SU-DHL-6 (cell line): Measurements from ENCODE around the gene OSTM1.

ENCODE experiments used
- H2AFZ ChIP-seq: fragments of 200-600 bp; sonication (generic); 2 replicates; pipeline ENCODE4 v1.6.1; 2014; ENCODE audit warnings: low read depth, mild to moderate bottlenecking, moderate library complexity, mixed read lengths, antibody characterized with exemption, low read length; ENCODE audit not compliant: severe bottlenecking
- H3F3A ChIP-seq: fragments of 200-600 bp; shearing (Covaris generic); 2 replicates; pipeline ENCODE4 v1.6.0; 2016; ENCODE audit warnings: antibody characterized with exemption, mild to moderate bottlenecking; ENCODE audit not compliant: insufficient read depth
- H3K27ac ChIP-seq: fragments of 200-600 bp; sonication (generic); 2 replicates; pipeline ENCODE4 v1.5.1; 2016; ENCODE audit warnings: low read depth, mild to moderate bottlenecking, low read length, moderate library complexity, mixed read lengths
- H3K27me3 ChIP-seq: fragments of 200-600 bp; sonication (generic), shearing (Covaris generic); 2 replicates; pipeline ENCODE4 v1.6.0; 2014; ENCODE audit warnings: mild to moderate bottlenecking, low read length
- H3K36me3 ChIP-seq: fragments of 200-600 bp; sonication (generic); 2 replicates; pipeline ENCODE4 v1.6.1; 2014; ENCODE audit warnings: mild to moderate bottlenecking, low read length, mixed read lengths
- H3K4me2 ChIP-seq: fragments of 300-600, 200-600 bp; shearing (Covaris generic), sonication (generic); 2 replicates; pipeline ENCODE4 v1.6.0; 2014; ENCODE audit warnings: low read length, low read depth, mild to moderate bottlenecking; ENCODE audit not compliant: poor library complexity, severe bottlenecking
- H3K4me3 ChIP-seq: fragments of 200-600 bp; sonication (generic); 2 replicates; pipeline ENCODE4 v1.5.1; 2014; ENCODE audit warnings: antibody characterized with exemption, low read length, mild to moderate bottlenecking, mixed read lengths; ENCODE audit not compliant: insufficient read depth, poor library complexity, severe bottlenecking
- H3K79me2 ChIP-seq: fragments of 200-600 bp; sonication (generic); 2 replicates; pipeline ENCODE4 v1.6.1; 2014; ENCODE audit warnings: mild to moderate bottlenecking, low read length, moderate library complexity; ENCODE audit not compliant: insufficient read depth
- H3K9ac ChIP-seq: fragments of 200-600 bp; sonication (generic); 2 replicates; pipeline ENCODE4 v1.7.0; 2014; ENCODE audit warnings: mild to moderate bottlenecking, low read length
- H3K9me2 ChIP-seq: fragments of 200-600 bp; sonication (generic); replicated peaks from 2 replicates; pipeline ENCODE4 v1.6.1; 2014; ENCODE audit warnings: low read length; ENCODE audit not compliant: insufficient read depth
- H3K9me3 ChIP-seq: fragments of 200-600 bp; sonication (generic); 2 replicates; pipeline ENCODE4 v1.6.1; 2014; ENCODE audit warnings: low read length, mixed read lengths; ENCODE audit not compliant: insufficient read depth
- H4K20me1 ChIP-seq: fragments of 200-600 bp; sonication (generic); 2 replicates; pipeline ENCODE4 v1.6.1; 2014; ENCODE audit warnings: low read depth, mild to moderate bottlenecking, antibody characterized with exemption, low read length, moderate library complexity, mixed read lengths
- EZH2phosphoT487 ChIP-seq: fragments of 200-600 bp; sonication (generic), shearing (Covaris generic); conservative IDR thresholded peaks from 2 replicates; pipeline ENCODE4 v1.6.1; 2018; ENCODE audit warnings: mild to moderate bottlenecking, antibody characterized with exemption, low read length, moderate library complexity, mixed read lengths
- TF ChIP-seq, protein P1 (sequence below): fragments of 200-600 bp; sonication (generic); IDR thresholded peaks from one replicate; pipeline ENCODE4 v1.5.1; 2017; ENCODE audit warnings: antibody characterized with exemption, mild to moderate bottlenecking, low read length, moderate library complexity; ENCODE audit not compliant: insufficient read depth, poor library complexity, severe bottlenecking

OSTM1 gene

DNA sequence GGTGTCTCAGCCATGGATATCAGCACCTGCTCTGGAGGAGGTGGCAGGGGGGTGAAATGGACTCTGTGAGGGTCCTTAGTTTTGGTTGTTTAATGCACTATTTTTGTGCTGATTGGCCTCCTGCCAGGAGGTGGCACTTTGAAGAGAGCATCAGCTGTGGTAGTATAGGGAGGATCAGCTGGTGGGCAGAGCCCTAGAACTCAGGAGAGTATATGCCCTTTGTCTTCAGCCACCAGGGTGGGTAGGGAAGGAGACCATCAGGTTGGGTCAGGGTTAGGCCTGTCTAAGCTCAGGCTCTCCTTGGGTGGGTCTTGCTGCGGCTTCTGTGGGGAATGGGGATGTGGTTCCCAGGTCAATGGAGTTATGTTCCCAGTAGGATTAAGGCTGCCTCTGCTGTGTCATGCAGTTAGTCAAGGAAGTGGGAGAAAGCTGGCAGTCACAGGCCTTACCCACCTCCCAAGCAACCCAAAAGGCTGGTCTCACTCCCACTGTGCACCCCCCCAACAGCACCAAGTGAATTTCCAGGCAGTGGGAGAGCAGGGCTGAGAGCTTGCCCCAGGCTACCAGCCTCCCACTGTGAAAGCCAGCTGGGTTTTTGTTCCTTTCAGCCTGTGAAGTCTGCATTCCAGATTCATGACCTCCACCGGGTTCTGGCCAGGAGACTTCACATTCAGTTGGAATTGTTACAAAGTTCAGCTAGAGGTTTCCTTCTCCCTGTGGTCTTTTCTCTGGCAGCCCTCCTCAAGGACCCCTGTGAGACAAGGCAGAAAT, 5.7 kb upstream of the OSTM1 start:
- H3K4me3 ChIP-seq: no peak overlapping the region
- no peaks in the 10 kb centered on the region for H3F3A ChIP-seq
- no peaks in the 10 kb centered on the region for H3K79me2 ChIP-seq
- H2AFZ ChIP-seq: no peak overlapping the region
- H3K27me3 ChIP-seq: no peaks in the 10 kb centered on the region
- H3K36me3 ChIP-seq: no peaks in the 10 kb centered on the region
- no peak overlapping the region for H3K4me2 ChIP-seq
- no peaks in the 10 kb centered on the region for H4K20me1 ChIP-seq
- TF ChIP-seq EZH2phosphoT487: no peak
- TF ChIP-seq, protein P1, sequence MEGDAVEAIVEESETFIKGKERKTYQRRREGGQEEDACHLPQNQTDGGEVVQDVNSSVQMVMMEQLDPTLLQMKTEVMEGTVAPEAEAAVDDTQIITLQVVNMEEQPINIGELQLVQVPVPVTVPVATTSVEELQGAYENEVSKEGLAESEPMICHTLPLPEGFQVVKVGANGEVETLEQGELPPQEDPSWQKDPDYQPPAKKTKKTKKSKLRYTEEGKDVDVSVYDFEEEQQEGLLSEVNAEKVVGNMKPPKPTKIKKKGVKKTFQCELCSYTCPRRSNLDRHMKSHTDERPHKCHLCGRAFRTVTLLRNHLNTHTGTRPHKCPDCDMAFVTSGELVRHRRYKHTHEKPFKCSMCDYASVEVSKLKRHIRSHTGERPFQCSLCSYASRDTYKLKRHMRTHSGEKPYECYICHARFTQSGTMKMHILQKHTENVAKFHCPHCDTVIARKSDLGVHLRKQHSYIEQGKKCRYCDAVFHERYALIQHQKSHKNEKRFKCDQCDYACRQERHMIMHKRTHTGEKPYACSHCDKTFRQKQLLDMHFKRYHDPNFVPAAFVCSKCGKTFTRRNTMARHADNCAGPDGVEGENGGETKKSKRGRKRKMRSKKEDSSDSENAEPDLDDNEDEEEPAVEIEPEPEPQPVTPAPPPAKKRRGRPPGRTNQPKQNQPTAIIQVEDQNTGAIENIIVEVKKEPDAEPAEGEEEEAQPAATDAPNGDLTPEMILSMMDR: no peak
- H3K27ac ChIP-seq: no peak overlapping the region
- no peaks in the 10 kb centered on the region for H3K9me2 ChIP-seq
- no peaks in the 10 kb centered on the region for H3K9me3 ChIP-seq
- H3K9ac ChIP-seq: no peak overlapping the region

DNA sequence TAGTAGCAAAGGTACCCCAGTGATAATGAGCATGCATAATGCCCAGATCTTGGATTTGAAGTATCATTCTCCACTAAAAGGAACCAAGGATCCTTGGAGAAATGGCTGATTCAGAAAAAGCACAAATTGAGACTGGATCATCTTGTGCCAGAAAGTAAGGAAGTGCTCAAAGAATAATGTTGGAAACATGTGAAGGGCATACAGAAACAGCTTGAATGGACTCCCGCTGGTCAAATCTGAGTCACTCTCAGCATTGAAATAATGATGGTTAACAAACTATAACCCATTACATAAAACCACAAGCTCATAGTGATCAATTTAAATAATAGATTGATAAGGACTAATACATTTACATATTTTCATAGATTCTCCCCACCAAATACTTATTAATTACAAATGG, 3.6 kb upstream of the OSTM1 start:
- Histone ChIP-seq H3K9me3 (no peaks in the 10 kb centered on the region), H3K9ac (no peak overlapping the region), H3K4me3 (no peak overlapping the region), H3K4me2 (no peak overlapping the region), H4K20me1 (no peaks in the 10 kb centered on the region), H3K79me2 (0 out of 2 replicates have a peak, but pooled peaks cover 8% of the 10 kb centered on the region), H3K27me3 (no peaks in the 10 kb centered on the region), H3F3A (no peaks in the 10 kb centered on the region), H3K9me2 (no peaks in the 10 kb centered on the region), H3K36me3 (no peaks in the 10 kb centered on the region), H3K27ac (no peak overlapping the region), H2AFZ (no peak overlapping the region)
- TF ChIP-seq, protein P1: no peak
- TF ChIP-seq EZH2phosphoT487: no peak

DNA sequence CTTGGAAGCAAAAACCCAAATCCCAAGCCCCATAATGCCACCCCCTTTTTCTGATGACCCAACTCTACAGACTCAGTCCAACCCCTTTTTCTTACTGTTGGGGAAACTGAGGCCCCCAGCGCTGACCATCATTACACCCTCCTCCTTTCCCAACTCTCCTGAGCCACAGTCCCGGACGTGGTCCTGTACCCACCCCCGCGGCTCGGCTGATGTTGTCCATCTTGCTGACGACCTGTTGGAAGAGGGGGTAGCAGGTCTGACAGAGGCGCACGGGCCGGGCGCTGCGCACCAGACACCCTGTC, 533 bp downstream of the OSTM1 start:
- H3K4me3 ChIP-seq: peak overlapping the region; percentile 70
- peak overlapping the region; percentile 82 for H2AFZ ChIP-seq
- H3K4me2 ChIP-seq: peak overlapping the region; percentile 68
- H3K9me3 ChIP-seq: no peaks in the 10 kb centered on the region
- peaks cover 9% of the 10 kb centered on the region; the same call in 1 of the 2 replicates for H3K79me2 ChIP-seq
- 0 out of 2 replicates have a peak, but pooled peaks cover 2% of the 10 kb centered on the region for H3F3A ChIP-seq
- H3K9ac ChIP-seq: peak overlapping the region; percentile 84
- no peaks in the 10 kb centered on the region for H3K36me3 ChIP-seq
- H3K27ac ChIP-seq: no peak overlapping the region
- H3K27me3 ChIP-seq: no peaks in the 10 kb centered on the region
- no peak for TF ChIP-seq EZH2phosphoT487
- TF ChIP-seq, protein P1: no peak
- no peaks in the 10 kb centered on the region for H4K20me1 ChIP-seq
- no peaks in the 10 kb centered on the region for H3K9me2 ChIP-seq
